H1 (cell line): ENCODE results near the gene RTN4RL2. TPM values are rescaled to one million over a fixed set of nuclear protein-coding genes. Genes with fewer than 3 reads are reported as not detected.

Experiments used
- CTCF ChIA-PET: fragments of 300-600 bp; sonication (Branson Sonifier 250); formaldehyde crosslinking; loops from one replicate; lab custom pipeline; 2021; ENCODE audit not compliant: partially characterized antibody; lab: Charles Lee
- POLR2A ChIA-PET: fragments of 300-600 bp; sonication (Branson Sonifier 250); formaldehyde crosslinking; loops from one replicate; lab custom pipeline; 2021; ENCODE audit warnings: inconsistent platforms; ENCODE audit not compliant: partially characterized antibody; lab: Charles Lee
- DNase-seq, 2 experiments: peaks; one replicate each; pipeline versions ENCODE4 v3.0.0 to v3.0.0-alpha.2; 2010 to 2022; ENCODE audit warnings: low spot score in 2 of 2, low read depth in 1 of 2, mixed read lengths in 1 of 2
- FAIRE-seq: peaks from 2 replicates; lab custom pipeline; 2011; peaks lifted over from hg19 to GRCh38; lab: Jason Lieb, UNC
- H2AFZ ChIP-seq: 2 replicates; pipeline ENCODE4 v1.8.1; 2012; ENCODE audit warnings: low read length, inconsistent platforms
- H2AK5ac ChIP-seq: 2 replicates; pipeline ENCODE4 v1.6.1; 2013; ENCODE audit warnings: low read depth, low read length
- H2BK120ac ChIP-seq: replicated peaks from 2 replicates; pipeline ENCODE3; 2013; ENCODE audit warnings: low read depth, low read length, inconsistent platforms
- H2BK12ac ChIP-seq: 2 replicates; pipeline ENCODE4 v1.6.1; 2013; ENCODE audit warnings: low read depth, low read length
- H2BK15ac ChIP-seq: 2 replicates; pipeline ENCODE4 v1.6.1; 2013; ENCODE audit warnings: low read length
- H2BK20ac ChIP-seq: 2 replicates; pipeline ENCODE4 v1.6.1; 2013; ENCODE audit warnings: low read length
- H2BK5ac ChIP-seq: 2 replicates; pipeline ENCODE4 v1.6.1; 2013; ENCODE audit warnings: low read depth, low read length
- H3K14ac ChIP-seq: 2 replicates; pipeline ENCODE4 v1.6.1; 2013; ENCODE audit warnings: inconsistent platforms; ENCODE audit not compliant: insufficient read length
- H3K18ac ChIP-seq: 2 replicates; pipeline ENCODE4 v1.6.1; 2013; ENCODE audit warnings: low read length; ENCODE audit errors: extremely low read depth
- H3K23ac ChIP-seq: 2 replicates; pipeline ENCODE4 v1.6.1; 2013; ENCODE audit warnings: inconsistent platforms; ENCODE audit not compliant: insufficient read length
- H3K23me2 ChIP-seq: 2 replicates; pipeline ENCODE4 v1.6.1; 2013; ENCODE audit warnings: low read depth, low read length
- H3K27ac ChIP-seq: 2 replicates; pipeline ENCODE4 v1.6.1; 2011; ENCODE audit warnings: low read depth, low read length, inconsistent platforms
- H3K27me3 ChIP-seq, 4 experiments: replicated peaks in 1 of 4; 1 replicate in 1 of 4; 2 replicates in 3 of 4; pipeline versions ENCODE4 v1.6.1 to v1.8.1; 2011 to 2013; ENCODE audit warnings: low read length in 3 of 4, mild to moderate bottlenecking in 3 of 4, inconsistent platforms in 2 of 4, mixed read lengths in 2 of 4, moderate library complexity in 1 of 4; ENCODE audit not compliant: control insufficient read depth in 3 of 4, insufficient read depth in 3 of 4; ENCODE audit errors: extremely low read depth in 1 of 4
- H3K36me3 ChIP-seq, 4 experiments: 2 replicates each; pipeline versions ENCODE4 v1.6.1 to v1.8.1; 2011 to 2013; ENCODE audit warnings: mild to moderate bottlenecking in 4 of 4, low read length in 3 of 4, moderate library complexity in 2 of 4, control low read depth in 1 of 4, inconsistent platforms in 1 of 4; ENCODE audit not compliant: insufficient read depth in 4 of 4, control insufficient read depth in 2 of 4
- H3K4ac ChIP-seq: replicated peaks from 2 replicates; pipeline ENCODE3; 2013; ENCODE audit warnings: low read length, low read depth, mixed read lengths, inconsistent platforms; ENCODE audit not compliant: insufficient read length
- H3K4me1 ChIP-seq, 4 experiments: replicated peaks in 1 of 4; 1 replicate in 1 of 4; 2 replicates in 3 of 4; pipeline versions ENCODE4 v1.6.1 to v1.8.1; 2011 to 2013; ENCODE audit warnings: low read length in 3 of 4, inconsistent platforms in 2 of 4, mixed read lengths in 1 of 4; ENCODE audit not compliant: insufficient read depth in 4 of 4, control insufficient read depth in 3 of 4
- H3K4me2 ChIP-seq, 2 experiments: 2 replicates each; pipeline versions ENCODE4 v1.6.1 to v1.8.1; 2011 to 2013; ENCODE audit warnings: low read depth in 2 of 2, low read length in 2 of 2, control low read depth in 1 of 2, inconsistent platforms in 1 of 2, mild to moderate bottlenecking in 1 of 2; ENCODE audit not compliant: insufficient read depth in 1 of 2
- H3K4me3 ChIP-seq, 4 experiments: fragments of 200-600, 300-600 bp in 1 of 4; sonication (generic), shearing (Covaris generic), sonication (Bioruptor Twin) in 1 of 4; 2 replicates each; pipeline versions ENCODE4 v1.5.1 to v1.8.1; 2011 to 2016; ENCODE audit warnings: low read length in 4 of 4, low read depth in 3 of 4, control low read depth in 2 of 4, inconsistent platforms in 2 of 4, mild to moderate bottlenecking in 2 of 4, mixed read lengths in 1 of 4, moderate library complexity in 1 of 4; ENCODE audit not compliant: insufficient read depth in 2 of 4; ENCODE audit errors: extremely low read depth in 1 of 4
- H3K56ac ChIP-seq: replicated peaks from 2 replicates; pipeline ENCODE3; 2013; ENCODE audit warnings: low read depth, mild to moderate bottlenecking, mixed read lengths, low read length, inconsistent platforms; ENCODE audit not compliant: insufficient read length
- H3K79me1 ChIP-seq: 2 replicates; pipeline ENCODE4 v1.6.1; 2013; ENCODE audit warnings: low read depth, low read length, control low read depth
- H3K79me2 ChIP-seq, 2 experiments: 2 replicates each; pipeline versions ENCODE4 v1.6.1 to v1.8.1; 2012 to 2013; ENCODE audit warnings: low read length in 2 of 2, mild to moderate bottlenecking in 2 of 2, inconsistent platforms in 1 of 2; ENCODE audit not compliant: insufficient read depth in 2 of 2, control insufficient read depth in 1 of 2
- H3K9ac ChIP-seq, 4 experiments: replicated peaks in 1 of 4; 1 replicate in 1 of 4; 2 replicates in 3 of 4; pipeline versions ENCODE4 v1.6.1 to v1.8.1; 2011 to 2013; ENCODE audit warnings: low read depth in 3 of 4, low read length in 3 of 4, control low read depth in 2 of 4, mild to moderate bottlenecking in 2 of 4, moderate library complexity in 2 of 4, inconsistent platforms in 1 of 4; ENCODE audit errors: extremely low read depth in 1 of 4
- H3K9me3 ChIP-seq, 2 experiments: 2 replicates each; pipeline versions ENCODE4 v1.6.1 to v1.8.1; 2012 to 2013; ENCODE audit warnings: mild to moderate bottlenecking in 2 of 2, moderate library complexity in 2 of 2, control low read depth in 1 of 2, inconsistent platforms in 1 of 2, low read depth in 1 of 2, low read length in 1 of 2, mixed read lengths in 1 of 2; ENCODE audit not compliant: insufficient read depth in 2 of 2
- H4K20me1 ChIP-seq, 2 experiments: replicated peaks in 1 of 2; 2 replicates each; pipeline versions ENCODE3 to v1.8.1; 2011 to 2013; ENCODE audit warnings: inconsistent platforms in 2 of 2, low read length in 2 of 2, mild to moderate bottlenecking in 1 of 2; ENCODE audit not compliant: insufficient read depth in 2 of 2, control insufficient read depth in 1 of 2
- H4K5ac ChIP-seq: 2 replicates; pipeline ENCODE4 v1.6.1; 2013; ENCODE audit warnings: low read length, low read depth, mixed read lengths, inconsistent platforms; ENCODE audit not compliant: insufficient read length
- H4K8ac ChIP-seq: 2 replicates; pipeline ENCODE4 v1.8.0; 2013; ENCODE audit warnings: mild to moderate bottlenecking, moderate library complexity, low read length, inconsistent platforms; ENCODE audit not compliant: insufficient read depth; ENCODE audit errors: extremely low read depth
- H4K91ac ChIP-seq: replicated peaks from 2 replicates; pipeline ENCODE3; 2013; ENCODE audit warnings: low read length, mixed read lengths, inconsistent platforms; ENCODE audit not compliant: insufficient read length
- ASH2L ChIP-seq: fragments of 200-600, 300-600 bp; sonication (generic); IDR thresholded peaks from one replicate; pipeline ENCODE4 v1.7.1; 2017; ENCODE audit warnings: low read length
- BACH1 ChIP-seq: IDR thresholded peaks from 2 replicates; pipeline ENCODE4 v1.6.1; 2012; ENCODE audit warnings: low read length, improper control_type of control experiment
- E2F6 ChIP-seq: IDR thresholded peaks from 2 replicates; pipeline ENCODE4 v1.6.1; 2012; ENCODE audit warnings: inconsistent platforms
- EGR1 ChIP-seq: IDR thresholded peaks from 2 replicates; pipeline ENCODE4 v1.6.1; 2011; ENCODE audit warnings: low read depth, low read length, borderline replicate concordance
- KDM1A ChIP-seq: fragments of 200-600, 300-600 bp; sonication (generic); IDR thresholded peaks from 2 replicates; pipeline ENCODE4 v1.7.1; 2016; ENCODE audit warnings: mild to moderate bottlenecking, low read length, borderline replicate concordance
- NANOG ChIP-seq: IDR thresholded peaks from 2 replicates; pipeline ENCODE4 v1.6.1; 2011; ENCODE audit warnings: low read length, low read depth, mild to moderate bottlenecking, inconsistent platforms; ENCODE audit not compliant: insufficient read depth, poor library complexity, severe bottlenecking
- SIN3A ChIP-seq, 2 experiments: IDR thresholded peaks in 1 of 2; conservative IDR thresholded peaks in 1 of 2; 2 replicates each; pipeline ENCODE4 v1.6.1; 2011 to 2012; ENCODE audit warnings: low read length in 2 of 2, improper control_type of control experiment in 1 of 2, low read depth in 1 of 2, mild to moderate bottlenecking in 1 of 2
- SIX5 ChIP-seq: IDR thresholded peaks from 2 replicates; pipeline ENCODE4 v1.6.1; 2011; ENCODE audit warnings: mild to moderate bottlenecking, low read depth, low read length
- SP4 ChIP-seq: IDR thresholded peaks from 2 replicates; pipeline ENCODE4 v1.6.1; 2012; ENCODE audit warnings: low read length, inconsistent platforms
- TAF7 ChIP-seq: optimal IDR thresholded peaks from 2 replicates; pipeline ENCODE3; 2011; ENCODE audit warnings: low read depth, mild to moderate bottlenecking, inconsistent platforms, low read length, moderate library complexity, borderline replicate concordance
- WGBS, 2 experiments: shearing (Covaris generic) in 1 of 2; methylation state at CpG; one replicate each; pipeline versions ENCODE4 v1.1.6 to v1.1.7; 2013 to 2015; ENCODE audit warnings: low lambda C conversion rate in 2 of 2, mixed read lengths in 2 of 2, inconsistent platforms in 1 of 2, low coverage in 1 of 2, missing lambda C conversion rate in 1 of 2; ENCODE audit not compliant: insufficient replicate concordance in 2 of 2, insufficient coverage in 1 of 2, insufficient read length in 1 of 2; ENCODE audit errors: extremely low coverage in 1 of 2, missing lambda C conversion rate in 1 of 2; 5-methylcytosine and 5-hydroxymethylcytosine counted together
- polyA plus RNA-seq, 7 experiments: library from polyadenylated mRNA; depleted of rRNA in 3 of 7; stranded (reverse) in 5 of 7; unstranded in 2 of 7; fragments of >200 nt in 5 of 7; fragments of 200-250 nt in 2 of 7; gene quantifications; 1 replicate in 5 of 7; 2 replicates in 1 of 7; 4 replicates in 1 of 7; pipeline versions ENCODE4 v1.2.1 to v1.2.3, GENCODE V29; 2011 to 2013; ENCODE audit warnings: missing spikeins in 2 of 7, mixed read lengths in 2 of 7
- total RNA-seq: library from RNA; stranded (reverse); fragmentation: NEBNext Ultra II Directional; extraction: Animal tissue kit (Norgen Biotek cat#: 25700); gene quantifications from 2 replicates; pipeline ENCODE4 v1.2.1, GENCODE V29; 2021

The RTN4RL2 gene
- total and polyA plus RNA-seq, 2 of the 8 experiments (the other 6 are each of a cell fraction or from before 2014, with no cell fraction given) = 11.4 to 23.7 TPM

GRCh38 chr11:57487021-57487778 is 26.9 kb downstream of the RTN4RL2 start:
- DNase-seq (no peak), FAIRE-seq (no peak)
- Histone ChIP-seq H3K9me3 (no peaks in the 10 kb centered on the region), H2BK5ac (no peak overlapping the region), H4K91ac (no peak overlapping the region), H2BK15ac (no peak overlapping the region), H3K36me3 (peaks cover 0 to 9% (median 1%) of the 10 kb centered on the region in 4 experiments; a peak in 3 of 8 replicates), H3K14ac (no peak overlapping the region), H4K20me1 (peaks cover 0 to 2% of the 10 kb centered on the region in 2 experiments), H3K27ac (no peak overlapping the region), H3K4me2 (no peak overlapping the region), H3K56ac (no peak overlapping the region), H3K4ac (no peak overlapping the region), H2BK20ac (no peak overlapping the region), H2AK5ac (no peak overlapping the region), H3K23me2 (peaks cover 3% of the 10 kb centered on the region; the same call in 1 of the 2 replicates), H3K4me3 (no peak overlapping the region), H2BK12ac (no peak overlapping the region), H3K4me1 (peaks cover 0 to 7% (median 2%) of the 10 kb centered on the region in 4 experiments; a peak in 5 of 7 replicates), H2AFZ (no peak overlapping the region), H3K18ac (no peak overlapping the region), H3K27me3 (peaks cover 0 to 3% (median 2%) of the 10 kb centered on the region in 4 experiments; a peak in 5 of 7 replicates), H3K79me1 (no peaks in the 10 kb centered on the region), H2BK120ac (no peak overlapping the region), H4K8ac (no peak overlapping the region; the same call in 1 of the 2 replicates), H4K5ac (no peak overlapping the region), H3K79me2 (no peaks in the 10 kb centered on the region), H3K9ac (no peak overlapping the region), H3K23ac (no peak overlapping the region)
- 90% methylated on average over 15 of the region's 15 CpGs; no CpG with 5 or more reads in 1 of the 2 experiments for WGBS, 2 experiments
- ChIA-PET POLR2A (interaction anchor here (0.9 to 11.2 kb wide), 5 partner anchors 12 to 81 kb away, joined by 3 to 141 read pairs (median 5); partner anchors contain the start of genes RTN4RL2 and UBE2L6), CTCF (interaction anchor here (0.8 to 33.7 kb wide), 7 partner anchors 9 to 332 kb away, joined by 3 to 1146 read pairs (median 5); partner anchors contain the start of genes RTN4RL2, SLC43A1, SMTNL1 and TIMM10)
- no peak for TF ChIP-seq E2F6
- no peak for TF ChIP-seq SIN3A (conservative IDR thresholded peaks at IDR 0.05 in 1 of 2, IDR thresholded peaks at IDR 0.05 in 1 of 2; ENCODE audit: low read depth in 1 of 2, low read length in 2 of 2)
- no peak for TF ChIP-seq NANOG
- no peak for TF ChIP-seq TAF7
- TF ChIP-seq BACH1 = no peak
- no peak for TF ChIP-seq KDM1A
- TF ChIP-seq SIX5 = no peak
- TF ChIP-seq ASH2L = no peak
- no peak for TF ChIP-seq EGR1
- TF ChIP-seq SP4 = no peak
